Measurements from ENCODE around the gene SPTY2D1.

SPTY2D1 gene

DNA sequence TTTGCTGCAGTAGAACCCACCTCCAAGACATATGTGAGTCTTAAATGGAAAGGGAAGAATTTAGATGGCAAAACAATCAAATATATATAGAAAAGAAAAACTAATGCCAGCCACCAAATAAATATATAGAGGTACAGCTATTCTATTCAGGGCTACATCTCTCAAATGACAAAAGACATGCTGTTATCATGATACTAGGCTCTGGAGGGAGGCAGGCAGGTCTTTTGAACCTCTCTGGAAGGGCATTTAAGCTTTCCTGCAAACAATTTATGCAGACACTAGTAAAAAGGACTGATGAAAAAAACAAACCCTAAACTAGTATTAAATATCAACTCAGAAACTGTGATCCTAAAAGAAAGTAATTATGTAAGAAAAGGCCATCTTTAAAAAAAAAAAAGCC lies 70.0 kb downstream of the SPTY2D1 start:
- H3K27me3 ChIP-seq (ENCODE audit: insufficient read depth, poor library complexity, severe bottlenecking), result no peaks in the 10 kb centered on the region
- H3K9me3 ChIP-seq (ENCODE audit: severe bottlenecking), result no peaks in the 10 kb centered on the region
- TF ChIP-seq, protein P1, sequence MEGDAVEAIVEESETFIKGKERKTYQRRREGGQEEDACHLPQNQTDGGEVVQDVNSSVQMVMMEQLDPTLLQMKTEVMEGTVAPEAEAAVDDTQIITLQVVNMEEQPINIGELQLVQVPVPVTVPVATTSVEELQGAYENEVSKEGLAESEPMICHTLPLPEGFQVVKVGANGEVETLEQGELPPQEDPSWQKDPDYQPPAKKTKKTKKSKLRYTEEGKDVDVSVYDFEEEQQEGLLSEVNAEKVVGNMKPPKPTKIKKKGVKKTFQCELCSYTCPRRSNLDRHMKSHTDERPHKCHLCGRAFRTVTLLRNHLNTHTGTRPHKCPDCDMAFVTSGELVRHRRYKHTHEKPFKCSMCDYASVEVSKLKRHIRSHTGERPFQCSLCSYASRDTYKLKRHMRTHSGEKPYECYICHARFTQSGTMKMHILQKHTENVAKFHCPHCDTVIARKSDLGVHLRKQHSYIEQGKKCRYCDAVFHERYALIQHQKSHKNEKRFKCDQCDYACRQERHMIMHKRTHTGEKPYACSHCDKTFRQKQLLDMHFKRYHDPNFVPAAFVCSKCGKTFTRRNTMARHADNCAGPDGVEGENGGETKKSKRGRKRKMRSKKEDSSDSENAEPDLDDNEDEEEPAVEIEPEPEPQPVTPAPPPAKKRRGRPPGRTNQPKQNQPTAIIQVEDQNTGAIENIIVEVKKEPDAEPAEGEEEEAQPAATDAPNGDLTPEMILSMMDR (IDR thresholded peaks at IDR 0.05; ENCODE audit: poor library complexity, severe bottlenecking), result no peak
- no peak overlapping the region for H3K4me3 ChIP-seq (ENCODE audit: severe bottlenecking)
- H3K36me3 ChIP-seq (ENCODE audit: low read depth), result peaks cover 51% of the 10 kb centered on the region
- no peak overlapping the region for H3K27ac ChIP-seq (ENCODE audit: poor library complexity, severe bottlenecking)
- no peak for ATAC-seq (ENCODE audit: low read depth)
- DNase-seq (ENCODE audit: low spot score), result no peak
- peaks cover 8% of the 10 kb centered on the region for H3K4me1 ChIP-seq (ENCODE audit: insufficient read depth, poor library complexity, severe bottlenecking)

DNA sequence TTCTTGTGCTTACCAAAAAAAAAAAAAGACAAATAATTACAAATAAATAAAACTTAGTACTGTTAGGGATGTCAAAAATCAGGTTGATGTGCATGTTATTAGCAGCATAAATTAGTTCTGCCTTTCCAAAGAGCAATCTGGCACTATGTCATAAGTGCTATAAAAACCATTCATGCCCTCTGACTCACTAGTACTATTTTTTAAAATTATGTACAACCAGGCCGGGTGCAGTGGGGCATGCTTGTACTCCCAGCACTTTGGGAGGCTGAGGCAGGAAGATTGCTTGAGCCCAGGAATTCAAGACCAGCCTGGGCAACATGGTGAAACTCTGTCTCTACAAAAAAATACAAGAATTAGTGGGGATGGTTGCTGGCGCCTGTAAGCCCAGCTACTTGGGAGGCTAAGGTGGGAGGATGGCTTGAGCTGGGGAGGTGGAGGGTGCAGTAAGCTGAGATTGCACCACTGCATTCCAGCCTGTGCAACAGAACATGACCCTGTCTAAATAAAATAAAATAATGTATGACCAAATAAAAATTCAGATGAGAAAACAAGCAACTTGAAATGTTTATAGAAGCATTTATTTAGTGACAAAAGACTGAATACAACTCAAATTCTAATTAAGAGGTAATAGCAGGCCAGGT lies 70.9 kb downstream of the SPTY2D1 start:
- Histone ChIP-seq H3K36me3 (ENCODE audit: low read depth) (peaks cover 51% of the 10 kb centered on the region), H3K9me3 (ENCODE audit: severe bottlenecking) (no peaks in the 10 kb centered on the region), H3K4me3 (ENCODE audit: severe bottlenecking) (no peak overlapping the region), H3K4me1 (ENCODE audit: insufficient read depth, poor library complexity, severe bottlenecking) (peaks cover 8% of the 10 kb centered on the region), H3K27ac (ENCODE audit: poor library complexity, severe bottlenecking) (no peak overlapping the region), H3K27me3 (ENCODE audit: insufficient read depth, poor library complexity, severe bottlenecking) (no peaks in the 10 kb centered on the region)
- DNase-seq (ENCODE audit: low spot score) (no peak), ATAC-seq (ENCODE audit: low read depth) (no peak)
- TF ChIP-seq, protein P1 (IDR thresholded peaks at IDR 0.05; ENCODE audit: poor library complexity, severe bottlenecking), result no peak
